Measurements from ENCODE around the gene FOXC1.

FOXC1 gene

GRCh38 chr6:1609648-1610496, at the start of gene FOXC1:
Gene FOXC1, plus strand, starts transcription at chr6:1609915. Its CDS starts 531 bp downstream, at chr6:1610446.
- DNase-seq (ENCODE audit: low spot score) (peak; percentile 93), FAIRE-seq (no peak)

DNA sequence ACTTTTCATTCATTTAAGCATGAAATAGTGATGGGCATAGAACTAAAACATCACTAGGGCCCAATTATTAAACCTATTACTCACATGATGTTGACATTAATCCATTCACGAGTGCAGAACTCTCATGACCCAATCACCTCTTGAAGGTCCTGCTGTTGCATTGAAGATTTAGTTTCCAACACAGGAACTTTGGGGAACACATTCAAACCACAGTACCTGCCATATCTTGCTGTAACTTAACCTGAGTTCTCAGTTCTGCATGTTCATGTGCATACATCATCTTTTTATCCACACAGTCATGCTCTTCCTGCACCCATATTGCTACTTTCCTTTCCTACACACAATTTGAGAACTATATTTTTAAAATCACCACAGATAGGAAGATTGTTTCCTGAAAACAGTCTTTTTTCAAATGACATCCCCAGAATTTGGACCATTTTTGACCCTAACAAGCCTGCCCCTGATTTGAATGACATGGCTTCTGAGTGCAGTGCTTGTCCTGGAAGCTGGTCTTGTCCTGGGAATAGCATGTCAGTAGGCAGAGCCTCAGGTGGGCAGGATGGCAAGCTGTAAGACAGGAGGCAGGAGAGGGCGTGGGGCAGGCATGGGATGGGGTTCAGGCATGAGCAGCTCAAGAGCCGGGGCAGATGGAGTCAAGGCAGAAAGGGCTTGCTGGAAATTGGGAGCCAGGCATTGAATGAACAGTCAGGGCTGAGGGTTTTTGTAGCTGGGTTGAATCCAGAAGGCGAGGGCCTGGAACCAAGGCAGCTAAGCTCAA, 49.2 kb upstream of the FOXC1 start:
- no peak for DNase-seq (ENCODE audit: low spot score)
- no peak for FAIRE-seq

DNA sequence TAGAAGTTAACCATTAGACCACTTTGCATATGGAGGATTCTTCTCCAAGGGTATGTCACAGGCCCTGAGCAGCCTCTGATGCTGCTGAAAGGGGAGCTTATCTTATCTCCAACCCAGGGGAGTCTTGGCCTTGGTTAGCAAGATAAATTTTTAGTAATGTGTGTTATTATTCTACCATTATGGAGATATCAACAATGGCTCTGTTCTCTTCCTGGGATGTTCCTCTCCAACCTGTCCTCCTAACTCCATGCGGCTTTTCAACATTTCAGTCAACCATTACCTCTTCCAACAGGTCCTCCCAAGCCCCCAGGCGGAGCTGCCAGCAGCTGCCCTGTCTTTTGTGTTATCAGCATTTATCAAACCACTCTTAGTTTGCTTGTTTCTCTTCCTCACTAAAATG, 48.4 kb upstream of the FOXC1 start:
- no peak for DNase-seq (ENCODE audit: low spot score)
- FAIRE-seq: no peak

DNA sequence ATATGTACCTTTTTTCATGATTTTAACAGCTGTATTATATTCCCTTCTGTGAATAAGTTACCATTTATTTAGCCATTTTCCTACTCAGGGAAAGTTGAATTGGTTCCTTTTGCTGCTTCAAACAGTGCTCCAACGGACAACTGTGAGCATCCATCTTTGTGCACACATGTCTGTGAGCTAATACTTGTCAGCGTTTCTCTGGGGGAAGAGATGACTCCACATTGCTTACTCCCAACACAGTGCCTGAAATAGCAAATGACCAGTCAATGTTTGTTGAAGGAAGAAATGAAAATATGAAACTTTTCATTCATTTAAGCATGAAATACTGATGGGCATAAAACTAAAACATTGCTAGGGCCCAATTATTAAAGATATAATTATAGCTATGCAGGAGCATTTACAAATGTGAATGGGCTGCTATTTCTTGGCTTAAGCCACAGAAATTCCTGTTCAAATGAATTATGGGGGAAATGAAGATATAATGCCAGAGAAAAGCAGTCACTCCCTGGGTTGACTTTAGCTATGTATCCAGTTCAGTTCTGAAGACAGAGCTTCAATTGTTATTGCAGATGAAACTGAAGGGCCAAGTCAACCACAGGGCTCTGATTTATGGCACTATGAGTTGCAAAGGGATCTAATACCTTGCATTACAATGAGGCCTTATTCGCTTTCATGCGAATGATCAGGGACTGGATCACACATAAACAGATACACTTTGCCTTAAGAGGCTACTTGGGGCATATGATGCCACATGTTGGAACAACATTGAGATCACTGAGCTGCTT, 47.4 kb upstream of the FOXC1 start:
- FAIRE-seq (no peak), DNase-seq (ENCODE audit: low spot score) (peak; percentile 13)

- DNase-seq (ENCODE audit: low spot score) (no peak), FAIRE-seq (no peak)
These were observed 40.3 kb upstream of the FOXC1 start for GRCh38 chr6:1569377-1569776.

- no peak for DNase-seq (ENCODE audit: low spot score)
- no peak for FAIRE-seq
These were observed 38.9 kb upstream of the FOXC1 start for GRCh38 chr6:1570848-1571247.

GRCh38 chr6:1572892-1573291, 36.8 kb upstream of the FOXC1 start:
- DNase-seq (ENCODE audit: low spot score) (no peak), FAIRE-seq (no peak)

- no peak for DNase-seq (ENCODE audit: low spot score)
- FAIRE-seq: no peak
These were observed 35.5 kb upstream of the FOXC1 start for GRCh38 chr6:1574083-1574761.

DNA sequence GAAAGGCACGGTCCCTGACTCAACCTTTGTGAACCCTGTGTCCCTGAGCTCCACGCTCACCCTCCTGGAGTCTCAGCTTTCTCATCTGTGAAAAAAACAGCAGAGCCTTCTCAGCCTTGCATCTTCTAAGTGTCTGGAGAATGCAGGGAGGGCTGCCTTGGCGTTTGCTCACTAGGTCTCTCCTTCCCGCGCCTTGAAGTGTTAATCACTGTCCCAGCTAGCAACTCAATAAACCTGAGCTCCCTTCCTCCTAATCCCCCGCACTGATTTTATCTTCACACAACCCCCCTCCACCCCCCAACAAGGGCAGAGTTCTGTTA, 34.9 kb upstream of the FOXC1 start:
- no peak for FAIRE-seq
- no peak for DNase-seq (ENCODE audit: low spot score)

DNA sequence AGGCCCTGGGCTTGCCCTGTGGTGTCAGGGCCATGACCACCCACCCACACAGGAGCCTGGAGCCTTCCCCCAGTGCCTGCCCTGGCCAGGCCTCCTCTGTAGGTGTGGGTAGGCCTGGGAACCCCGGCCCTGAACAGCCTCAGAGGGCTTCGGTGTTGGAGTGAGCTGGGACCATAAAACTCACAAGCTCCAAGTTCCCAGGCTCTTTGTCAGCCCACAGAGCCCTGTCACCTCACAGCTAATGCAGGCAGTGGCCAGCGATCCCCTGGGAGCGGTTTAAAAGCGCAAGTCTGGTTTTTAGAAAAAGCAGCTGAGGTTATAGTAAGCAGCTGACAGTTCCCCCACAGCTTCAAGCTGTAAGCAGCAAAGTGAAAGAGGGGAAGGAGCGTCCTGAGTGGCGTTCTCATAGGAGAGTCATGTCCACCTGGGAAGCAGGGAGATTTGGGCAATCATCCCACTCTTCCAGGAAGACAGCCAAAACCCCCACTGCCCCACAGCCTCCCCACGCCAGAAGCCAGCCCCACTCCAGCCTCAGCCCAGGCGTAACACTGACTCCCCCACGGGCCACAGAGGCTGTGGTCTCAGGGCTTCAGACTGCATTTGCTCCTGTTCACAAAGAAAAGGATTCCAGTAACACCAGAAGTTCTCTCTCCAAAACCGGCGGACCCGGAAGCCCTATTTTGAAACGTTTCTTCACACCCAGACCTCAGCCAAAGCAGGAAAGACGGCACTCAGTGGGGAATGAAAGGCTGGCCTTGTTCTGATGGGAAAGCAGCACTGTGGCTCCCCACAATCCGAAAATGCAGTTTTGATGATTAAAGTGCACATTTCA, 34.3 kb upstream of the FOXC1 start:
- FAIRE-seq (no peak), DNase-seq (ENCODE audit: low spot score) (no peak)

DNA sequence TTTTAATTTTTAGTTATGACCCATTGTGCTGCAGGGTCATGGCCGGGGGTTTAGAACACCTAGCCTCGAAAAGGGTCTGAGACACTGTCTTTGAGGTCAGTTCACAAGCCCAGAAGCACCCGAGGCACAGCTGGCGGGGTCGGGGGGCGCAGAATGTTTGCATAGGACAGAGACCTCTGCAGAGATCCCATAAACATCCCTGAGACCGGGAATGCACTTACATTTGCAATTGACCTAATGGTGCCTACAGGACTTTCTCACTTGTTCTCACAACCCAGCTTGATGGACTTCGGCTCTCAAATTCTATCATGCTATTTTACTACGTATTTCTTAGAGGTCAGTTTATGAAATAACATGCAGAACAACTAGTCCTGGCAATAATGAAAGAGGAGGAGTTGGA, 33.5 kb upstream of the FOXC1 start:
- DNase-seq (ENCODE audit: low spot score): no peak
- no peak for FAIRE-seq

DNA sequence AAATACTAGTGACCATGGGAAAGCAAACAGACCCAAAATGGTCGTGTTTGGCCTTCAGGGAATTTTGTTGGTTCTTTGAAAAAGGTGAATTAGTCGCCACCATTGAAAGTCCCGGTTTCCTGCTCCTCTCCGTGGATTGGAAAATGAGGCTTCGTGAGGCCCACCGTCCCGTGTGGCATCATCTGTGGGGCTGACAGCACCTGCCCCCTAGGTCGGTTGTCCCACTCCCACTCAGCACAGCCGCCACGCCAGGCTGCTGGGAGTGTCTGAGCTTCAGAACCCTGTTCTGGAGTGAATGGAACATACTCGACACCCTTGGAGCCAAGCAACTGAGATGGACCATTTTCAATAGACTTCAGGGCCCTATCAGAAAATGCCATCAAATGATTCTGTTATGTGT, 33.0 kb upstream of the FOXC1 start:
- no peak for FAIRE-seq

GRCh38 chr6:1577146-1577680, 32.5 kb upstream of the FOXC1 start:
- DNase-seq (ENCODE audit: low spot score) (no peak), FAIRE-seq (no peak)

More for the DNA sequence above, 33.0 kb upstream of the FOXC1 start:
- DNase-seq (ENCODE audit: low spot score): no peak

DNA sequence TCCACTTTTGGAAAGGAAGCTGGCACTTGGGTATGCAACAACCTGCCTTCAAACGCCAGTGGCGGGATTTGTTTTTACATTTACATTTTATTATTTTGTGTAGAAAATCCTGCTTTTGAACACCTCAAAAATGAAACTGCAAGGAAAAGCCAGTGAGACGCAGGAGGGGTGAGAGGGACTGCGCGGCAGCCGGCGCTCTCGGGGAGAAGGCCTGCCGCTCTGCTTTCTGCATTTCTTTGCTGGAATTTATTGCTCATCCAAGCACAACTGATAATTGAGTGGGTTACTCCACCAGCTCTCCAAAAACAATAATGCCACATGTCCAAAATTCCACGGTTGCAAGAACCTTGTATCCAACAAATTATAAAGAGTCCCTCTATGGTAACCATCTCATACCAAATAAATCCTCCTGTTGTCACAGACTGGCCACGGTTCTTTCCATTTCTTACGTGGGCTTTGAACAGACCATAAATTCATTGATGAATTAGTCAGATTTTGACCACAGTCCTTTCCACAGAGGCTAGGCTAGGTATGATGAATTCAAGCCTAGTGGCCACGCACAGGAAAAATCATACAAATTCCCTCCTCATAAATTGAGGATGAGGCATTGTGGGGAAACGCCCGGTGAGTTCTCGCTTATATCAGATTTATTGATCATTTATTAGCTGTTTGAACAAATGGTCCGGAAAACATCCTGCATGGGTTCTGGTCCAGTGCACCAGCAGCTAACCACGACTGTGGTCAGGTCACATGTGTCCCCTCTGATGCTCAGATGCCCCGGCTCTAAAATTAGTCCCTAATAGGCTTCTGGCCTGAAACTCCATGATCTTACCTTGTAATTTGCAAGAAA, 31.6 kb upstream of the FOXC1 start:
- no peak for DNase-seq (ENCODE audit: low spot score)
- FAIRE-seq: no peak

DNA sequence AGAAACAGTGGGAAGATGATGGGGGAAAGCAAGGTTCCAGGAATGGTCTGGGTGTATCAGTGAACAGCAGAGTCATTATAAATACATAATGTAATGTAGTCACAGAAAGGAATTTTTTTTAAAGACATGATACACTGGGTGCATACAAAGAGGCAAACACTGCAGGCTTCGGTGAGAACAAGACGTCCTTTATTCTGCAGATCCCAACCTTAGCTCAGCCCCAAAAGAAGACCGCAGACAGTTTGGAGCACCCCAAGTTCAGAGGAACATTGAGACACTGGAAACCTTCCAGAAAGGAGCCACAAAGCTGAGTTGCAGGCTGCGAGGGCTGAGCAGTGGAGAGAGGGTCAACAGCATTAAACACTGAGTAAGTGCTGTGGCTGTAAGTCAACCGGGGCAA, 30.6 kb upstream of the FOXC1 start:
- no peak for DNase-seq (ENCODE audit: low spot score)
- no peak for FAIRE-seq

DNA sequence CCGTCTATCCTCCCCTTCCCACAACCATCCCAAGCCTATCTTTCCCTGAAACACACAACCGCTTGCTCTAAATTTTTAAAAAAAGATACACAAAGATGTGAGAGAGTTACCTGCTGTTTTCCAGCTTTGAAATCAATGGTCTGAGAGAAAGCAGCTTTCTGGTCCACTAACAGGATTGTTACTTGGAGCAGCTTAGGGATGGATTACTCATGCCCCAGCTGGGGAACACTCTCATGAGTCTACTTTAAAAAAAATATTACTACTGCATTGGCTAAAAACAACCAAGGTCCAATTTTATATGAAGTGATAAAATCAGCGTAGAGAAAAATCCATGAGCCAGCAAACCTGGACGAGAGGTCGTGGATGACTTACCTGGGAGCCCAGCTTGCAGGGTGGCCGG, 29.6 kb upstream of the FOXC1 start:
- no peak for FAIRE-seq
- no peak for DNase-seq (ENCODE audit: low spot score)

- no peak for FAIRE-seq
These were observed 29.1 kb upstream of the FOXC1 start for GRCh38 chr6:1580585-1580984.

DNA sequence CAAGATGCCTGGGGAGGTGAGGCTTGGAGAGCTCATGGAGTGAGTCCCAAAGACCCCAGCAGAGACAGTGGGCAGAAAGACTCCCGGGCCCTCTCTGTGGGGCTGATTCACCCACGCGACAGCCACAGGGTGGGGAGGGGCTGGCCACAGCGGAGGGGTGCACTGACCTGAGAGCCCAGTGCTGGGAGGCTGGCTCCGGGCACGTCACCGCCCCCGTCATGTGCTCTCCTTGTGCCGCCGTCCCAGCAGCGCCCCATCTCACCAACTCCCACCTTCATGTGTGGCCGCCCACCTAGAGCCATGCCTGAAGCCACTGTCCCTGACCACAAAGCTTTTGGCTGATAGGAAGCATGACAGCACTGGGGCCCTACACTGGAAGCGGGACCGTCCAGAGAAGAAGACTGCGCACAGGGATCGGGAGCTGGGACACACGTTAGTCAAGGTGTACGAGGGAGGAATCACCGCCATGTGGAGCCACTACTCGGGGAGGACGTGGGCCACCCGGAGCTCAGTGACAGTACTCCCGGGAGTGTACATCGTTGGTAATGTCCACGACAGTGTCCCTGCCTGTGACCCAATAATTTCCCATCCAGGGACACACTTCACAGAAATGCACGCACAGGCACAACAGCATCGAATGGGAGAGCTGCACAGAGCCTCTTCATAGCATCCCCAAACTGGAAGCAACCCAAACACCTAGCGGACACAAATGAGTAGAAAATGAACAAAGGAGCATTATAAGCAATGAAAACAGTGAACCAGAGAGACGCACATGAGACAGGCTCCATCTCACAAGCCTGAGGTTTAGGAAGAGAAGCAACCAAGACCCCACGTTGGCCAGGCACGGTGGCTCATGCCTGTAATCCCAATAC, 28.4 kb upstream of the FOXC1 start:
- FAIRE-seq (no peak), DNase-seq (ENCODE audit: low spot score) (no peak)

More at GRCh38 chr6:1580585-1580984, 29.1 kb upstream of the FOXC1 start:
- DNase-seq (ENCODE audit: low spot score): no peak
